Skeletal muscle tissue (tissue), 4 donors: ENCODE results near the gene EIF4A3. TPM values are rescaled to one million over a fixed set of nuclear protein-coding genes. Genes with fewer than 3 reads are reported as not detected.

Experiments
- H3K27ac ChIP-seq: one replicate; pipeline ENCODE4 v1.7.0; 2013; ENCODE audit warnings: mild to moderate bottlenecking, low read depth, low read length, inconsistent platforms
- H3K27me3 ChIP-seq, 3 donors: one replicate each; pipeline ENCODE4 v1.7.0; 2013; ENCODE audit warnings: low read length in 3 of 3; ENCODE audit not compliant: control insufficient read depth in 3 of 3, insufficient read depth in 3 of 3
- H3K36me3 ChIP-seq, 3 donors: one replicate each; pipeline ENCODE4 v1.7.0; 2013; ENCODE audit warnings: low read length in 3 of 3; ENCODE audit not compliant: control insufficient read depth in 3 of 3, insufficient read depth in 3 of 3
- H3K4me1 ChIP-seq, 3 donors: one replicate each; pipeline ENCODE4 v1.7.0; 2013; ENCODE audit warnings: low read length in 3 of 3, mild to moderate bottlenecking in 3 of 3; ENCODE audit not compliant: control insufficient read depth in 3 of 3, insufficient read depth in 3 of 3
- H3K4me3 ChIP-seq, 3 donors: one replicate each; pipeline ENCODE4 v1.7.0; 2013; ENCODE audit warnings: low read length in 3 of 3
- H3K9ac ChIP-seq, 3 donors: one replicate each; pipeline ENCODE4 v1.7.0; 2013; ENCODE audit warnings: low read length in 3 of 3, mild to moderate bottlenecking in 3 of 3, moderate library complexity in 2 of 3, low read depth in 1 of 3
- H3K9me3 ChIP-seq, 3 donors: one replicate each; pipeline ENCODE4 v1.7.0; 2013; ENCODE audit warnings: low read length in 3 of 3; ENCODE audit not compliant: control insufficient read depth in 3 of 3
- total RNA-seq: library from RNA; depleted of rRNA; stranded (reverse); fragments of >200 nt; gene quantifications from one replicate; pipeline ENCODE4 v1.2.3, GENCODE V29; 2014
- donor health status: Osteomylitis.

EIF4A3 gene
- total RNA-seq, 1 donor from 2014 or later, result 71.5 TPM

GRCh38 chr17:80142929-80143328 is 4.0 kb downstream of the EIF4A3 start:
- Histone ChIP-seq H3K9me3 (no peaks in the 10 kb centered on the region), H3K27me3 (no peaks in the 10 kb centered on the region), H3K4me3 (no peak overlapping the region), H3K27ac (no peak overlapping the region), H3K9ac (no peak overlapping the region), H3K36me3 (peaks cover 47 to 55% (median 53%) of the 10 kb centered on the region in 3 donors), H3K4me1 (peaks cover 12 to 21% (median 14%) of the 10 kb centered on the region in 3 donors)

DNA sequence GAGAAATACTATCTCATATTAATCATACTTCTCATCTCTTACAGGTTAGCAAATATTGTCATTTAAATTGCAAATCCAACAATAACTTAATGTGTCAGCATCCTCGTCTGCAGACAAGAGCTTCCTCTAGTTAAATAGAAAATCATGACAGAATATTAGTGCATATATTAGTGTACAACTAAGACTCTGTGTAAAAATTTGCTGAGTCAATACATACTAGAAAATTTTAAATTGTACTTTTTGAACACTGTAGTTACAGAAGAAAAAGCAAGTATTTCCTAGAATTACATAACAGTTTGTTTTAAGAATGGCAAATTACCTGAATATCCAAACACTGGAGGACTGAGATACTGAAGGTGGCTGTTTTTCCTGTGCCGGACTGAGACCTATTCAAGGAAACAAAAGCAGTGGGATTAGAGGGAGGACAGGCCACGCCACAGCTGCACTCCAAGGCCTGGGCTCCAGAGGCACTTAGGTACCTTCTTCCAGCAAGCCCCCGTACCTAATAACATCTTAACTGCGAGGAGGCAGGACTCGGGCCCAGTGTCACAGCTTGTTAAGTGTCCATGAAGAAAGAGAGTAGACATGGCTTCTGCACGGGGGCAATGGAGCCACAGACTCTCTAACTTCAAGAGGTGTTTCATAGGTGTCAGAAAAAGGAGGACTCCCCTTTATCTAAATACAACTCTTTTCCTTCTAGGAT is 5.3 kb downstream of the EIF4A3 start:
- H3K27me3 ChIP-seq, result no peaks in the 10 kb centered on the region
- no peak overlapping the region for H3K4me3 ChIP-seq
- H3K36me3 ChIP-seq, result peaks cover 59 to 68% (median 67%) of the 10 kb centered on the region in 3 donors
- no peak overlapping the region for H3K9ac ChIP-seq
- H3K9me3 ChIP-seq, result no peaks in the 10 kb centered on the region
- no peak overlapping the region for H3K27ac ChIP-seq
- peaks cover 12 to 19% (median 13%) of the 10 kb centered on the region in 3 donors for H3K4me1 ChIP-seq

- no peak overlapping the region for H3K4me3 ChIP-seq
- no peak overlapping the region for H3K9ac ChIP-seq
- H3K36me3 ChIP-seq, result peaks cover 74 to 87% (median 82%) of the 10 kb centered on the region in 3 donors
- no peaks in the 10 kb centered on the region for H3K4me1 ChIP-seq
- H3K27ac ChIP-seq, result no peak overlapping the region
- no peaks in the 10 kb centered on the region for H3K9me3 ChIP-seq
- H3K27me3 ChIP-seq, result no peaks in the 10 kb centered on the region
These were observed 8.0 kb downstream of the EIF4A3 start for GRCh38 chr17:80138856-80139426.

GRCh38 chr17:80137131-80137530 is 9.8 kb downstream of the EIF4A3 start:
- Histone ChIP-seq H3K4me3 (no peak overlapping the region), H3K9ac (no peak overlapping the region), H3K27ac (no peak overlapping the region), H3K36me3 (peaks cover 67 to 83% (median 79%) of the 10 kb centered on the region in 3 donors), H3K27me3 (no peaks in the 10 kb centered on the region), H3K9me3 (no peaks in the 10 kb centered on the region), H3K4me1 (no peaks in the 10 kb centered on the region)

GRCh38 chr17:80133626-80133970 is 13.3 kb downstream of the EIF4A3 start:
- Histone ChIP-seq H3K4me1 (no peaks in the 10 kb centered on the region), H3K27ac (no peak overlapping the region), H3K27me3 (no peaks in the 10 kb centered on the region), H3K9ac (no peak overlapping the region), H3K4me3 (no peak overlapping the region), H3K36me3 (peaks cover 44 to 52% (median 50%) of the 10 kb centered on the region in 3 donors), H3K9me3 (no peaks in the 10 kb centered on the region)

DNA sequence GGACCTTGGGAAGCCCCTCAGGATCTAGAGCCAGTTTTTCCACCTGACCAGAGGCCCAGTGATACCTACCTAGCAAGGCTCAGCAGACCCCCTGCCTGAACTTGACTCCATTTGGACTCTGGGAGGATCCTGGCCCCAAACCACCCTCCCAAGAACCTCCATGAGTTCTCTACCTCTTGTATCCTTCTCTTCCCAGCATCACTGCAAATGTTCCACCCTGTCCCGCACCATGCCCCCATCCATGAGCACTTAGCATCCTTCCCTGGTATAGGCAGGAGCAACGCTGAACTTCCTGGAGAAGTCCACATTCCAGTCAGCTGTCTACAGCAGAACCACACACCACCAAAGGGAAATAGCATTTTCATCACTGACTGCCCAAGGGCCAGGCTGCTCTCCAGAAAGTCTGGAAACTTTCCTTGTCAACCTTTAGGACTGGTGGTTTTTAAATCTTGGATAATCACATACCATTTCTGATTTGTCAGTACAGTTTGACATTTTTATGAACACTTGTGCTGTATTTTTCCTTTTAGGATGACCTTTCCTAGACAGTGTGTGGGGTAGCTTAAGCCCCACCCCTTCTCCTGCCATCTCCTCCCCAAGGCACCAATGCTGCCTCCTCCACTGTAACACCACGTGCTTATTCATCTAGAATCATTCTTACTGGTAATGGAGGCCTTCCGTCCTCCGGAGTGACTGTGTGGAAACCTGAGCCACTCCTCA is 13.9 kb downstream of the EIF4A3 start:
- peaks cover 39 to 47% (median 45%) of the 10 kb centered on the region in 3 donors for H3K36me3 ChIP-seq
- no peaks in the 10 kb centered on the region for H3K4me1 ChIP-seq
- H3K9me3 ChIP-seq, result no peaks in the 10 kb centered on the region
- H3K9ac ChIP-seq, result no peak overlapping the region
- no peak overlapping the region for H3K4me3 ChIP-seq
- no peaks in the 10 kb centered on the region for H3K27me3 ChIP-seq
- no peak overlapping the region for H3K27ac ChIP-seq

DNA sequence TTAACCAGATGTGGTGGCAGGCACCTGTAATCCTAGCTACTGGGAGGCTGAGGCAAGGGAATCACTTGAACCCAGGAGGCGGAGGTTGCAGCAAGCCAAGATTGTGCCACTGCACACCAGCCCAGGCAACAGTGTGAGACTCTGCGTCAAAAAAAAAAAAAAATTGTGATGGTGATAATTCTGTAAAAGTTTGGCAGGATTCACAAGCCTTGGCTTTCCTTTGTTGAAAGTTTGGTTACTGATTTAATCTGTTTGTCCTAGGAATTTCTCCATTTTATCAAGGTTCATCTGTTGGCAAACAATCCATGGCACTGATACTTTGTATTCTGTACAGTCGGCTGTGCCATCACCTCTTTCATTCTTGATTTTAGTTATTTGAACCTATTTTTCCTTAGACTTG is 15.9 kb downstream of the EIF4A3 start:
- H3K4me1 ChIP-seq, result no peaks in the 10 kb centered on the region
- no peak overlapping the region for H3K4me3 ChIP-seq
- H3K9ac ChIP-seq, result no peak overlapping the region
- H3K27me3 ChIP-seq, result no peaks in the 10 kb centered on the region
- no peaks in the 10 kb centered on the region for H3K9me3 ChIP-seq
- H3K36me3 ChIP-seq, result peaks cover 20 to 27% (median 25%) of the 10 kb centered on the region in 3 donors
- H3K27ac ChIP-seq, result no peak overlapping the region

DNA sequence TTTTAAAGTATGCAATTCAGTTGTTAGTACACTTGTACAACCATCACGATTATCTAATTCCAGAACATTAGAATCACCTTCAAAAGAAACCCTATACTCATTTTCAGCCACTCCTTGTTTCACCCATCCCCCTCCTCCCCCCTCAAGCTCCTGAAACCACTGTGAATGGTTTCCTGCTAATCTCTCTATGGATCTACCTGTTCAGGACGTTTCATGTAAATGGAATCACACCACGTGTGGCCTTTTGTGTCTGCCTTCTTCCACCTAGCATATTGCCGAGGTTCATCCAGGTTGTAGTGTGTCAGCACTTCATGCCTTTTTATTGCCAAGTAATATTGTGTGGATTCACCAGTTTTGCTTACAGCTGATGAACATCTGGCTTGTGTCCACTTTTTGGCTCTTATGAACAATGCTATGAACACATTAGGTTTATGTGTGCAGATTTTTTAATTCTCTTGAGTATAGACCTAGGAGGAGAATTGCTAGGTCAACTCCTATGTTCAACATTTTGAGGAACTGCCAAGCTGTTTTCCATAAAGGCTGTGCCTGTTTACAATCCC is 17.8 kb downstream of the EIF4A3 start:
- peaks cover 9 to 12% (median 12%) of the 10 kb centered on the region in 3 donors for H3K36me3 ChIP-seq
- no peaks in the 10 kb centered on the region for H3K4me1 ChIP-seq
- H3K27ac ChIP-seq, result no peak overlapping the region
- H3K9ac ChIP-seq, result no peak overlapping the region
- no peak overlapping the region for H3K4me3 ChIP-seq
- H3K9me3 ChIP-seq, result no peaks in the 10 kb centered on the region
- H3K27me3 ChIP-seq, result peaks cover 0 to 6% (median 6%) of the 10 kb centered on the region in 3 donors

- no peaks in the 10 kb centered on the region for H3K36me3 ChIP-seq
- H3K9ac ChIP-seq, result no peak overlapping the region
- H3K4me3 ChIP-seq, result no peak overlapping the region
- H3K4me1 ChIP-seq, result no peaks in the 10 kb centered on the region
- peaks cover 0 to 6% (median 6%) of the 10 kb centered on the region in 3 donors for H3K27me3 ChIP-seq
- no peaks in the 10 kb centered on the region for H3K9me3 ChIP-seq
- H3K27ac ChIP-seq, result no peak overlapping the region
These were observed 20.5 kb downstream of the EIF4A3 start for GRCh38 chr17:80126449-80126715.
